ENCODE results near the gene PDGFRB. TPM values are rescaled to one million over a fixed set of nuclear protein-coding genes. Genes with fewer than 3 reads are reported as not detected.

The PDGFRB gene
- total and polyA plus RNA-seq, 2 of the 8 experiments (the other 6 are each of a cell fraction or from before 2014, with no cell fraction given) = 4.2 to 13.7 TPM

DNA sequence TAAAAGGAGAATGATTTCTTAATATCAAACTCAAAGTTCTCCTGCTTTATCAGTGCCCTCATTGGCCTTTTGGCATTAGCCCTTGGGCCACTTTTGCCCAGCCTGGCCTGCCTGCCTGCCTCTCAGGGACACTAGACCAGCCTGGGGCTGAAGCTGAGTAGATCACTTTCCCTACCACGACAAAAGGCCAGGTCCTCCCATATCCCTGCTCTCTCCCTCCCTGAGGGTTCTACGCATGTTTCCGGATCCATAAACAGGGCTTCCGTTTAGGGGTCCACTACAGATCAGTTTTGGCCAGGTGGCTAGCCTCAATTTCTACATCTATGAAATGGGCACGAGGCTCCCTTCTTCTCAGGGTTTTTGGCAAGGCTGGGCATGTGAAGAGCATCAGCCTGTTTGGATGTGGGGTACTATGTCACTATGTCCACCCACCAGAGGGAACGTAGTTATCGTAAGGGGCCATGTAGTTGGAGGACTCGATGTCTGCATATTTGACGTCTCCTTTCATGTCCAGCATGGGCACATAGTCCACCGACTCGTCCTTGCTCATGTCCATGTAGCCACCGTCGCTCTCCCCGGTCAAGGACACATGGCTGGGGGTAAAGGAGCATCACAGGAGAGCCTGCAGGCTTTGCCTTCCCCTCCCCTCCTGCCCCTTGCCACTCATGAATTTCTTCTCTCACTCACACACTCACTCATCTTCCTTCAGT lies 34.0 kb downstream of the PDGFRB start:
- Histone ChIP-seq H4K91ac (replicated peaks; ENCODE audit: insufficient read length, low read length) (no peak overlapping the region), H4K8ac (ENCODE audit: extremely low read depth, insufficient read depth, low read length) (no peak overlapping the region; the same call in 1 of the 2 replicates), H3K18ac (ENCODE audit: extremely low read depth, low read length) (no peak overlapping the region), H3K9me3 (ENCODE audit: insufficient read depth in 2 of 2, low read depth in 1 of 2, low read length in 1 of 2) (no peaks in the 10 kb centered on the region), H3K4ac (replicated peaks; ENCODE audit: insufficient read length, low read depth, low read length) (no peak overlapping the region), H4K5ac (ENCODE audit: insufficient read length, low read depth, low read length) (no peak overlapping the region), H2AK5ac (ENCODE audit: low read depth, low read length) (no peak overlapping the region), H2BK15ac (ENCODE audit: low read length) (no peak overlapping the region), H2BK5ac (ENCODE audit: low read depth, low read length) (no peak overlapping the region), H3K27ac (ENCODE audit: low read depth, low read length) (no peak overlapping the region), H3K79me2 (ENCODE audit: control insufficient read depth in 1 of 2, insufficient read depth in 2 of 2, low read length in 2 of 2) (no peaks in the 10 kb centered on the region), H2BK20ac (ENCODE audit: low read length) (no peak overlapping the region), H3K79me1 (ENCODE audit: low read depth, low read length) (no peaks in the 10 kb centered on the region), H3K23ac (ENCODE audit: insufficient read length) (no peak overlapping the region), H3K23me2 (ENCODE audit: low read depth, low read length) (no peaks in the 10 kb centered on the region), H2AFZ (ENCODE audit: low read length) (no peak overlapping the region), H3K14ac (ENCODE audit: insufficient read length) (no peak overlapping the region), H3K9ac (replicated peaks in 1 of 4; ENCODE audit: extremely low read depth in 1 of 4, low read depth in 3 of 4, low read length in 3 of 4) (no peak overlapping the region; a peak in 1 of 7 replicates), H4K20me1 (replicated peaks in 1 of 2; ENCODE audit: control insufficient read depth in 1 of 2, insufficient read depth in 2 of 2, low read length in 2 of 2) (peaks cover 0 to 3% of the 10 kb centered on the region in 2 experiments), H3K27me3 (replicated peaks in 1 of 4; ENCODE audit: control insufficient read depth in 3 of 4, extremely low read depth in 1 of 4, insufficient read depth in 3 of 4, low read length in 3 of 4) (no peaks in the 10 kb centered on the region), H3K36me3 (ENCODE audit: control insufficient read depth in 2 of 4, insufficient read depth in 4 of 4, low read length in 3 of 4) (no peaks in the 10 kb centered on the region), H3K4me2 (ENCODE audit: insufficient read depth in 1 of 2, low read depth in 2 of 2, low read length in 2 of 2) (no peak overlapping the region), H3K4me1 (replicated peaks in 1 of 4; ENCODE audit: control insufficient read depth in 3 of 4, insufficient read depth in 4 of 4, low read length in 3 of 4) (peaks cover 0 to 6% (median 2%) of the 10 kb centered on the region in 4 experiments; a peak in 3 of 7 replicates), H3K4me3 (ENCODE audit: extremely low read depth in 1 of 4, insufficient read depth in 2 of 4, low read depth in 3 of 4, low read length in 4 of 4) (no peak overlapping the region), H3K56ac (replicated peaks; ENCODE audit: insufficient read length, low read depth, low read length) (no peak overlapping the region), H2BK12ac (ENCODE audit: low read depth, low read length) (no peak overlapping the region), H2BK120ac (replicated peaks; ENCODE audit: low read depth, low read length) (no peak overlapping the region)
- ChIA-PET CTCF (ENCODE audit: partially characterized antibody) (interaction anchor here (0.7 to 16.9 kb wide), 34 partner anchors 7 to 363 kb away, joined by 3 to 188 read pairs (median 5); partner anchors contain the start of gene CSF1R), POLR2A (ENCODE audit: partially characterized antibody) (interaction anchor here (1.2 kb wide), 1 partner anchor 25 kb away, joined by 4 read pairs; no protein-coding TSS in a partner anchor)
- DNase-seq (ENCODE audit: low read depth in 1 of 2, low spot score in 2 of 2) (no peak), FAIRE-seq (no peak)
- 90% methylated on average over 14 of the region's 14 CpGs; no CpG with 5 or more reads in 1 of the 2 experiments for WGBS, 2 experiments (ENCODE audit: extremely low coverage in 1 of 2, insufficient coverage in 1 of 2, insufficient read length in 1 of 2, insufficient replicate concordance in 2 of 2, low coverage in 1 of 2, low lambda C conversion rate in 2 of 2, missing lambda C conversion rate in 1 of 2)
- TF ChIP-seq NRF1 (IDR thresholded peaks at IDR 0.05; ENCODE audit: low read depth, low read length) = no peak
- TF ChIP-seq KDM5A (IDR thresholded peaks at IDR 0.05; ENCODE audit: low read length) = no peak
- no peak for TF ChIP-seq CTBP2 (IDR thresholded peaks at IDR 0.05; ENCODE audit: borderline replicate concordance, insufficient read depth, insufficient read length, low read length)
- TF ChIP-seq CBX8 (IDR thresholded peaks at IDR 0.05; ENCODE audit: borderline replicate concordance, low read depth, low read length) = no peak
- no peak for TF ChIP-seq SIX5 (IDR thresholded peaks at IDR 0.05; ENCODE audit: low read depth, low read length)
- TF ChIP-seq BRCA1 (IDR thresholded peaks at IDR 0.05; ENCODE audit: low read depth, low read length) = no peak
- no peak for TF ChIP-seq ATF2 (IDR thresholded peaks at IDR 0.05; ENCODE audit: low read length)
- TF ChIP-seq CHD2 (IDR thresholded peaks at IDR 0.05; ENCODE audit: low read length) = no peak
- no peak for TF ChIP-seq FOSL1 (IDR thresholded peaks at IDR 0.05; ENCODE audit: insufficient read depth, low read depth, low read length)
- no peak for TF ChIP-seq KDM1A (IDR thresholded peaks at IDR 0.05; ENCODE audit: borderline replicate concordance, low read length)
- TF ChIP-seq JUND (IDR thresholded peaks at IDR 0.05; ENCODE audit: low read length) = no peak
- TF ChIP-seq SIRT6 (IDR thresholded peaks at IDR 0.05; ENCODE audit: low read length) = no peak

Data from H1 (cell line).